Testis (tissue), 3 donors: ENCODE results near the gene NBAS. TPM values are rescaled to one million over a fixed set of nuclear protein-coding genes. Genes with fewer than 3 reads are reported as not detected.

Experiments used
- DNase-seq: peaks from one replicate; pipeline ENCODE4 v3.0.0-alpha.2; 2019
- H3K27ac ChIP-seq, 2 donors: fragments of 200-600 bp; sonication (generic); one replicate each; pipeline ENCODE4 v1.5.1; 2019
- H3K27me3 ChIP-seq: fragments of 200-600 bp; sonication (generic); one replicate; pipeline ENCODE4 v1.5.1; 2019
- H3K36me3 ChIP-seq: fragments of 200-600 bp; sonication (generic); one replicate; pipeline ENCODE4 v1.5.1; 2017; ENCODE audit warnings: low read depth; ENCODE audit errors: missing control alignments
- H3K4me1 ChIP-seq: fragments of 200-600 bp; sonication (generic); one replicate; pipeline ENCODE4 v1.5.1; 2019
- H3K4me3 ChIP-seq, 2 donors: fragments of 200-600 bp; sonication (generic); one replicate each; pipeline ENCODE4 v1.5.1; 2017 to 2019
- H3K9me3 ChIP-seq: fragments of 200-600 bp; sonication (generic); one replicate; pipeline ENCODE4 v1.5.1; 2017
- CTCF ChIP-seq, 3 experiments: fragments of 450-650 bp in 2 of 3; fragments of 200-600 bp in 1 of 3; sonication (generic) in 1 of 3; IDR thresholded peaks; one replicate each; pipeline ENCODE4 v1.5.1; 2016 to 2019; ENCODE audit warnings: antibody characterized with exemption in 3 of 3, mild to moderate bottlenecking in 2 of 3, moderate library complexity in 1 of 3
- POLR2A ChIP-seq: fragments of 450-650 bp; IDR thresholded peaks from one replicate; pipeline ENCODE4 v1.6.1; 2017; ENCODE audit warnings: antibody characterized with exemption, mild to moderate bottlenecking, moderate library complexity
- WGBS, 2 donors: methylation state at CpG; one replicate each; pipeline ENCODE4 v1.1.5; 2018; 5-methylcytosine and 5-hydroxymethylcytosine counted together
- intact Hi-C: fragments of 100-400 bp; cut with DNase I; formaldehyde crosslinking; loops from one replicate; pipeline ENCODE4 v1.15.1; 2023; ENCODE audit warnings: low total_unique reads
- polyA plus RNA-seq: library from polyadenylated mRNA; stranded (reverse); fragments of 350-450 nt; fragmentation: Illumina TruSeq; extraction: RNeasy Lipid Tissue Mini Kit (QIAGEN cat#74804); gene quantifications from one replicate; pipeline ENCODE4 v1.2.3, GENCODE V29; 2014; ENCODE audit warnings: low read depth, low replicate concordance; ENCODE audit not compliant: insufficient read depth
- total RNA-seq, 2 donors: library from RNA; depleted of rRNA; stranded (reverse); fragments of >200 nt; gene quantifications; one replicate each; pipeline ENCODE4 v1.2.3, GENCODE V29; 2016

Gene NBAS
- total and polyA plus RNA-seq, 3 donors from 2014 or later, result 75.8 to 84.2 (median 79.7) TPM

- H3K4me3 ChIP-seq, result no peak overlapping the region
- H3K27me3 ChIP-seq, result no peaks in the 10 kb centered on the region
- H3K4me1 ChIP-seq, result no peaks in the 10 kb centered on the region
- TF ChIP-seq POLR2A (no peak), CTCF (IDR thresholded peaks at IDR 0.05) (no peak)
- no peak overlapping the region for H3K27ac ChIP-seq
- 86 to 100% methylated on average over 1 of the region's 1 CpG for WGBS, 2 donors
- intact Hi-C loops, result no loop called here
- DNase-seq, result no peak
- no peaks in the 10 kb centered on the region for H3K9me3 ChIP-seq
- no peaks in the 10 kb centered on the region for H3K36me3 ChIP-seq
Measured at GRCh38 chr2:15201009-15201408, 360.1 kb downstream of the NBAS start.

- Histone ChIP-seq H3K36me3 (no peaks in the 10 kb centered on the region), H3K9me3 (no peaks in the 10 kb centered on the region), H3K4me3 (no peak overlapping the region), H3K4me1 (no peaks in the 10 kb centered on the region), H3K27ac (no peak overlapping the region), H3K27me3 (no peaks in the 10 kb centered on the region)
- no peak for TF ChIP-seq POLR2A
- no peak for TF ChIP-seq CTCF (IDR thresholded peaks at IDR 0.05)
- DNase-seq, result no peak
- intact Hi-C loops, result no loop called here
Measured at GRCh38 chr2:15200581-15200980, 360.6 kb downstream of the NBAS start.

GRCh38 chr2:15198051-15198450 is 363.1 kb downstream of the NBAS start:
- no peak for DNase-seq
- Histone ChIP-seq H3K27ac (no peak overlapping the region), H3K27me3 (no peaks in the 10 kb centered on the region), H3K4me1 (no peaks in the 10 kb centered on the region), H3K9me3 (no peaks in the 10 kb centered on the region), H3K4me3 (no peak overlapping the region), H3K36me3 (no peaks in the 10 kb centered on the region)
- TF ChIP-seq CTCF (IDR thresholded peaks at IDR 0.05) (no peak), POLR2A (no peak)
- WGBS, 2 donors, result 89% methylated on average over 3 of the region's 3 CpGs
- intact Hi-C loops, result no loop called here

- DNase-seq, result no peak
- intact Hi-C loops, result no loop called here
- WGBS, 2 donors, result 88 to 91% methylated on average over 4 of the region's 4 CpGs
- Histone ChIP-seq H3K9me3 (no peaks in the 10 kb centered on the region), H3K4me3 (no peak overlapping the region), H3K27ac (no peak overlapping the region), H3K36me3 (no peaks in the 10 kb centered on the region), H3K4me1 (peaks cover 5% of the 10 kb centered on the region), H3K27me3 (no peaks in the 10 kb centered on the region)
- TF ChIP-seq POLR2A (no peak), CTCF (IDR thresholded peaks at IDR 0.05) (no peak)
Measured at GRCh38 chr2:15195813-15196212, 365.3 kb downstream of the NBAS start.

- WGBS, 2 donors, result 72 to 74% methylated on average over 4 of the region's 4 CpGs
- no peak for DNase-seq
- H3K27me3 ChIP-seq, result no peaks in the 10 kb centered on the region
- no peak overlapping the region for H3K27ac ChIP-seq
- H3K36me3 ChIP-seq, result no peaks in the 10 kb centered on the region
- H3K4me3 ChIP-seq, result no peak overlapping the region
- TF ChIP-seq POLR2A, result no peak
- no peak for TF ChIP-seq CTCF (IDR thresholded peaks at IDR 0.05)
- H3K4me1 ChIP-seq, result peaks cover 26% of the 10 kb centered on the region
- no peaks in the 10 kb centered on the region for H3K9me3 ChIP-seq
- intact Hi-C loops, result no loop called here
Measured at GRCh38 chr2:15191789-15192188, 369.3 kb downstream of the NBAS start.
